A673 (cell line): ENCODE data around the gene CDC45.

Source experiments
- CTCF ChIP-seq: fragments of 300-800, 200-600 bp; sonication (generic); conservative IDR thresholded peaks from 2 replicates; pipeline ENCODE4 v1.5.1; 2017; ENCODE audit warnings: low read depth, mild to moderate bottlenecking, antibody characterized with exemption, low read length, moderate library complexity, mixed read lengths
- EZH2 ChIP-seq: fragments of 200-600 bp; sonication (generic); IDR thresholded peaks from 2 replicates; pipeline ENCODE4 v1.6.1; 2017; ENCODE audit warnings: borderline replicate concordance, low read depth, mild to moderate bottlenecking, mixed read lengths, antibody characterized with exemption, low read length; ENCODE audit not compliant: poor library complexity, severe bottlenecking

DNA sequence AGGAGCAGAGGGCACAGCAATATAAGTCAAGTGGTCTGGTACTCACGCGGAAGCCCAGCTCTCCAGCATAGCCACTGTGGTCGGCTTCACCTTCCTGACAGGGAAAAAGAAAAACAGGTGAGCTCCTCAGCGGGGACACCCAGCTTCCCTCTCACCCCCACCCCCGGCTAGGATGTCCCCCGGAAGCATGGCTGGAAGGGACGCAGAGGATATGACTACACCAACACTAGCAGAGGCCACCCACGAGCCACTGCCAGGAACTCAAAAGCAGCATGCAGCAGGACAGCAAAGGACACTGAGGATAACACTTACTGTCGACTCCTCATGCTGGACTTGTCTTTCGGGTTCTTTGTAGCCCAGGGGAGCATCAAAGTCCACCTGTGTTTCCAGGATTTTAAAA lies 23.2 kb upstream of the CDC45 start:
- TF ChIP-seq CTCF, result no peak
- TF ChIP-seq EZH2, result no peak
